ENCODE results near the gene FAM169A.

DNA sequence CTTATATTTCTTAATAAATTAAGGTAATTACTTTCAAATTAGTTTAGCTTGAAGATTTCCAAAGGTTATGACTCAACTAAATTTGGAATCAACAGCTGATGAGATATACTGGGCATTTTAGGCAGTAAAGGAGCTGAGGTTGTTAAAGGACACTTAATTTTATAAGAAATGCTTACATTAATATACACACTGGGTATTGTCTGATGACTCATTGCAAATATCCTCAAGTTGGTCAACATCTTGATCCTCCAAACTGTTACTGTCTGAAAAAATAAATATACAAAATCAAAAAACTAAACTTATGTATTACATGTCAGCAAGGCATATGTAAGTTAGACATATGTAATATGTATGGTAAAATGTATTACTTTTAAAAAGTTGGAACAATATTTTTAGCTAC is 102.7 kb downstream of the FAM169A start:
- TF ChIP-seq TAF1 (IDR thresholded peaks at IDR 0.05; ENCODE audit: low read depth) (no peak), RAD21 (IDR thresholded peaks at IDR 0.05; ENCODE audit: low read depth) (no peak), EP300 (IDR thresholded peaks at IDR 0.05; ENCODE audit: borderline replicate concordance) (no peak), ZBTB7A (IDR thresholded peaks at IDR 0.05; ENCODE audit: low read depth) (no peak), TCF12 (IDR thresholded peaks at IDR 0.05; ENCODE audit: low read depth) (no peak), CEBPB (IDR thresholded peaks at IDR 0.05) (no peak), FOXM1 (IDR thresholded peaks at IDR 0.05; ENCODE audit: borderline replicate concordance, low read depth) (no peak)
- TF ChIP-seq, protein P1, sequence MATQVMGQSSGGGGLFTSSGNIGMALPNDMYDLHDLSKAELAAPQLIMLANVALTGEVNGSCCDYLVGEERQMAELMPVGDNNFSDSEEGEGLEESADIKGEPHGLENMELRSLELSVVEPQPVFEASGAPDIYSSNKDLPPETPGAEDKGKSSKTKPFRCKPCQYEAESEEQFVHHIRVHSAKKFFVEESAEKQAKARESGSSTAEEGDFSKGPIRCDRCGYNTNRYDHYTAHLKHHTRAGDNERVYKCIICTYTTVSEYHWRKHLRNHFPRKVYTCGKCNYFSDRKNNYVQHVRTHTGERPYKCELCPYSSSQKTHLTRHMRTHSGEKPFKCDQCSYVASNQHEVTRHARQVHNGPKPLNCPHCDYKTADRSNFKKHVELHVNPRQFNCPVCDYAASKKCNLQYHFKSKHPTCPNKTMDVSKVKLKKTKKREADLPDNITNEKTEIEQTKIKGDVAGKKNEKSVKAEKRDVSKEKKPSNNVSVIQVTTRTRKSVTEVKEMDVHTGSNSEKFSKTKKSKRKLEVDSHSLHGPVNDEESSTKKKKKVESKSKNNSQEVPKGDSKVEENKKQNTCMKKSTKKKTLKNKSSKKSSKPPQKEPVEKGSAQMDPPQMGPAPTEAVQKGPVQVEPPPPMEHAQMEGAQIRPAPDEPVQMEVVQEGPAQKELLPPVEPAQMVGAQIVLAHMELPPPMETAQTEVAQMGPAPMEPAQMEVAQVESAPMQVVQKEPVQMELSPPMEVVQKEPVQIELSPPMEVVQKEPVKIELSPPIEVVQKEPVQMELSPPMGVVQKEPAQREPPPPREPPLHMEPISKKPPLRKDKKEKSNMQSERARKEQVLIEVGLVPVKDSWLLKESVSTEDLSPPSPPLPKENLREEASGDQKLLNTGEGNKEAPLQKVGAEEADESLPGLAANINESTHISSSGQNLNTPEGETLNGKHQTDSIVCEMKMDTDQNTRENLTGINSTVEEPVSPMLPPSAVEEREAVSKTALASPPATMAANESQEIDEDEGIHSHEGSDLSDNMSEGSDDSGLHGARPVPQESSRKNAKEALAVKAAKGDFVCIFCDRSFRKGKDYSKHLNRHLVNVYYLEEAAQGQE (IDR thresholded peaks at IDR 0.05; ENCODE audit: low read depth): no peak
